Tibial nerve (tissue), 4 donors: Measurements from ENCODE around the gene OCA2. TPM values are rescaled to one million over a fixed set of nuclear protein-coding genes. Genes with fewer than 3 reads are reported as not detected.
"Not testable (repeated sequence)": the region's sequence is repeated elsewhere in the genome, so short reads cannot be mapped to it uniquely, and the experiment has no call there.

ENCODE experiments used
- DNase-seq, 2 donors: peaks; one replicate each; pipeline ENCODE4 v3.0.0-alpha.2; 2019; ENCODE audit warnings: low spot score in 2 of 2
- H3K27ac ChIP-seq, 4 donors: fragments of 200-600 bp; sonication (generic) in 3 of 4; one replicate each; pipeline ENCODE4 v1.5.1; 2017 to 2019; ENCODE audit warnings: mild to moderate bottlenecking in 1 of 4
- H3K27me3 ChIP-seq, 2 donors: fragments of 200-600 bp; sonication (generic) in 1 of 2; one replicate each; pipeline versions ENCODE4 v1.5.1 to v1.6.0; 2017 to 2019
- H3K36me3 ChIP-seq, 3 donors: fragments of 200-600 bp; sonication (generic); one replicate each; pipeline ENCODE4 v1.5.1; 2018 to 2019
- H3K4me1 ChIP-seq, 4 donors: fragments of 200-600 bp; sonication (generic) in 3 of 4; one replicate each; pipeline ENCODE4 v1.5.1; 2017 to 2019
- H3K4me3 ChIP-seq, 4 donors: fragments of 200-600 bp; sonication (generic) in 3 of 4; one replicate each; pipeline ENCODE4 v1.5.1; 2017 to 2019; ENCODE audit warnings: mild to moderate bottlenecking in 1 of 4, moderate library complexity in 1 of 4
- H3K9me3 ChIP-seq, 4 donors: fragments of 200-600 bp; sonication (generic) in 3 of 4; one replicate each; pipeline ENCODE4 v1.5.1; 2017 to 2019
- EP300 ChIP-seq, 2 donors: sonication (generic); formaldehyde crosslinking; IDR thresholded peaks; one replicate each; pipeline ENCODE4 v1.6.1; 2017; ENCODE audit warnings: antibody characterized with exemption in 2 of 2, mild to moderate bottlenecking in 1 of 2
- POLR2A ChIP-seq, 2 donors: fragments of 450-650 bp; IDR thresholded peaks; one replicate each; pipeline ENCODE4 v1.6.1; 2017; ENCODE audit warnings: antibody characterized with exemption in 2 of 2, mild to moderate bottlenecking in 2 of 2, moderate library complexity in 2 of 2
- WGBS, 2 donors: methylation state at CpG; one replicate each; pipeline ENCODE4 v1.1.5; 2018; 5-methylcytosine and 5-hydroxymethylcytosine counted together
- total RNA-seq, 4 donors: library from RNA; depleted of rRNA; stranded (reverse); fragments of >200 nt; gene quantifications; one replicate each; pipeline ENCODE4 v1.1.0, GENCODE V29; 2016
- TF ChIP-seq, protein P1 (sequence below), 5 experiments: fragments of 200-600 bp in 3 of 5; fragments of 450-650 bp in 2 of 5; sonication (generic) in 3 of 5; IDR thresholded peaks; one replicate each; pipeline ENCODE4 v1.5.1; 2016 to 2019; ENCODE audit warnings: antibody characterized with exemption in 5 of 5, mild to moderate bottlenecking in 3 of 5, moderate library complexity in 2 of 5

OCA2 gene
- total RNA-seq, 4 donors from 2014 or later: 2.7 to 19.7 (median 6.5) TPM; not detected in 1

GRCh38 chr15:27769652-27770051 is 329.5 kb downstream of the OCA2 start:
- Histone ChIP-seq H3K4me1 (no peaks in the 10 kb centered on the region), H3K27me3 (no peaks in the 10 kb centered on the region), H3K27ac (no peak overlapping the region), H3K9me3 (peaks cover 0 to 25% (median 0%) of the 10 kb centered on the region in 4 donors), H3K36me3 (no peaks in the 10 kb centered on the region), H3K4me3 (no peak overlapping the region)
- DNase-seq: no peak
- no peak for TF ChIP-seq POLR2A (IDR thresholded peaks at IDR 0.05)
- TF ChIP-seq EP300 (IDR thresholded peaks at IDR 0.05): no peak
- TF ChIP-seq, protein P1, sequence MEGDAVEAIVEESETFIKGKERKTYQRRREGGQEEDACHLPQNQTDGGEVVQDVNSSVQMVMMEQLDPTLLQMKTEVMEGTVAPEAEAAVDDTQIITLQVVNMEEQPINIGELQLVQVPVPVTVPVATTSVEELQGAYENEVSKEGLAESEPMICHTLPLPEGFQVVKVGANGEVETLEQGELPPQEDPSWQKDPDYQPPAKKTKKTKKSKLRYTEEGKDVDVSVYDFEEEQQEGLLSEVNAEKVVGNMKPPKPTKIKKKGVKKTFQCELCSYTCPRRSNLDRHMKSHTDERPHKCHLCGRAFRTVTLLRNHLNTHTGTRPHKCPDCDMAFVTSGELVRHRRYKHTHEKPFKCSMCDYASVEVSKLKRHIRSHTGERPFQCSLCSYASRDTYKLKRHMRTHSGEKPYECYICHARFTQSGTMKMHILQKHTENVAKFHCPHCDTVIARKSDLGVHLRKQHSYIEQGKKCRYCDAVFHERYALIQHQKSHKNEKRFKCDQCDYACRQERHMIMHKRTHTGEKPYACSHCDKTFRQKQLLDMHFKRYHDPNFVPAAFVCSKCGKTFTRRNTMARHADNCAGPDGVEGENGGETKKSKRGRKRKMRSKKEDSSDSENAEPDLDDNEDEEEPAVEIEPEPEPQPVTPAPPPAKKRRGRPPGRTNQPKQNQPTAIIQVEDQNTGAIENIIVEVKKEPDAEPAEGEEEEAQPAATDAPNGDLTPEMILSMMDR (IDR thresholded peaks at IDR 0.05): no peak
- WGBS, 2 donors: 94 to 97% methylated on average over 13 of the region's 13 CpGs

- H3K27me3 ChIP-seq: no peaks in the 10 kb centered on the region
- H3K4me1 ChIP-seq: no peaks in the 10 kb centered on the region
- no peak overlapping the region for H3K4me3 ChIP-seq
- 71 to 73% methylated on average over 24 of the region's 24 CpGs for WGBS, 2 donors
- H3K36me3 ChIP-seq: no peaks in the 10 kb centered on the region
- no peak for DNase-seq
- H3K27ac ChIP-seq: no peak overlapping the region
- TF ChIP-seq, protein P1 (IDR thresholded peaks at IDR 0.05): no peak
- TF ChIP-seq EP300 (IDR thresholded peaks at IDR 0.05) (no peak), POLR2A (IDR thresholded peaks at IDR 0.05) (no peak)
- peaks cover 0 to 25% (median 0%) of the 10 kb centered on the region in 4 donors for H3K9me3 ChIP-seq
Observed at GRCh38 chr15:27768732-27769475, 330.2 kb downstream of the OCA2 start.

DNA sequence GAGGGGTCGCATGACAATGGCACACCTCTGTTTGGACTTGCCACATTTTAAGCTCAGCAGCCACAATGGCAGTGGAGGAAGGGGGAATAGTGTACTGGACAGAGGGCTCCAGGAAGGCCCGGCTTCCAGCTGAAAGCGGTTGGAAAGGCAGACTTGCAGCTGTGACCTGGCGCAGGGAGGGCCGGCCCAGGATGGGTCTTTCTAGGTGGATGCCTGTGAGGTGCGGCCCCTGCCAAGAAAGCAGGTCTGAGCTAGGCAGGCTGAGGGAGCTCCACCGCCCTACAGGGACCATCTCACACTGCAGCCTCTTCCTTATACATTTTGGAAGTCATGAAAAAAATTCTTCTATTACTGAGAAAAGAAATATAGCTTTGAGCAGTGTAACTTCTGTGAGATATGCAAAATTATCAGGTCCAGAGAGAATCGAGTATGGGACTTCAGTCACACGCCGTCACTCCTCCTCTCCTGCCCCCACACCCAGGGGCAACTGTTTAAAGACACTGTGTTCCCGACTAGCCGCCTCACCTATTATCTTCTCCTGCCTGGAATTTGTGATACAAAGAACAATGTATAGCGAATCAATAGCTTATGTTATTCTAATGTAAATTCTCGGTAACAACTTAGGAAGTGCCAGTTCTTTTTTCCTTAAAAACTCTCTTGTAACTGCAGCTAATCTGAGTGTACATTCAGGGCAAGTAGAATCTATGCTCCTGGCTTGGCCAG is 331.0 kb downstream of the OCA2 start:
- no peaks in the 10 kb centered on the region for H3K36me3 ChIP-seq
- no peak overlapping the region for H3K27ac ChIP-seq
- peaks cover 0 to 25% (median 0%) of the 10 kb centered on the region in 4 donors for H3K9me3 ChIP-seq
- 81 to 89% methylated on average over 14 of the region's 14 CpGs for WGBS, 2 donors
- H3K4me1 ChIP-seq: no peaks in the 10 kb centered on the region
- DNase-seq: no peak
- no peak overlapping the region for H3K4me3 ChIP-seq
- H3K27me3 ChIP-seq: no peaks in the 10 kb centered on the region
- TF ChIP-seq, protein P1 (IDR thresholded peaks at IDR 0.05): no peak
- TF ChIP-seq POLR2A (IDR thresholded peaks at IDR 0.05) (no peak), EP300 (IDR thresholded peaks at IDR 0.05) (no peak)

DNA sequence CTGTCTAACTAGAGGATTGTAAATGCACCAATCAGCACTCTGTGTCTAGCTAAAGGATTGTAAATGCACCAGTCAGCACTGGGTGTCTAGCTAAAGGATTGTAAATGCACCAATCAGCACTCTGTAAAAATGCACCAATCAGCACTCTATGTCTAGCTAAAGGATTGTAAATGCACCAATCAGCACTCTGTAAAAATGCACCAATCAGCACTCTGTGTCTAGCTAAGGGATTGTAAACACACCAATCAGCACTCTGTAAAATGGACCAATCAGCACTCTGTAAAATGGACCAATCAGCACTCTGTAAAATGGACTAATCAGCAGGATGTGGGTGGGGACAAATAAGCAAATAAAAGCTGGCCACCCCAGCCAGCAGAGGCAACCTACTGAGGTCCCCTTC is 331.7 kb downstream of the OCA2 start:
- H3K27me3 ChIP-seq, DNase-seq, H3K4me3 ChIP-seq, H3K36me3 ChIP-seq, H3K27ac ChIP-seq, H3K4me1 ChIP-seq: not testable (repeated sequence)
- H3K9me3 ChIP-seq: peaks cover 0 to 25% (median 0%) of the 10 kb centered on the region in 4 donors

DNA sequence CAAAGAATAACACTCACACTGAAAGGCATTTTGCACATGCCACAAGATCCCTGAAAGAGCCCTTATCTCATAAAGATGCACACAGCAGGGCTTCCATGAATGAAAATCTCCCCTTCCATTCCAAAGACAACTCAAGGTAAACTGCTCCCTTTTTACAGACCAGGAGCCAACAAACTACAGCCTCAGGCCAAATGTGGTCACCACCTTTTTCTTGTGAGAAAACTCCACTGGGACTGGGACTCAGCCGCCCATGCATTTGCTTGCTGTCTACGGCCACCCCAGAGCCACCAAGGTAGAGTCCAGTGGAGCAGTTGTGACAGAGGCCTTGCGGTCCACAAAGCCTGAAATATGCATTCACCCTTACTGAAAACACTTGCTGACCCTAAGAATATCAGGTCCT is 334.8 kb downstream of the OCA2 start:
- 87 to 97% methylated on average over 3 of the region's 3 CpGs for whole genome bisulfite sequencing, 2 donors
- H3K27me3 ChIP-seq: no peaks in the 10 kb centered on the region
- no peak overlapping the region for H3K27ac ChIP-seq
- no peaks in the 10 kb centered on the region for H3K4me1 ChIP-seq
- no peak for TF ChIP-seq POLR2A (IDR thresholded peaks at IDR 0.05)
- TF ChIP-seq, protein P1 (IDR thresholded peaks at IDR 0.05): no peak
- TF ChIP-seq EP300 (IDR thresholded peaks at IDR 0.05): no peak
- peaks cover 0 to 6% (median 0%) of the 10 kb centered on the region in 4 donors for H3K9me3 ChIP-seq
- no peaks in the 10 kb centered on the region for H3K36me3 ChIP-seq
- no peak overlapping the region for H3K4me3 ChIP-seq
- DNase-seq: no peak
